IMR-90 (cell line): ENCODE measurements around the gene APCDD1L. TPM values are rescaled to one million over a fixed set of nuclear protein-coding genes. Genes with fewer than 3 reads are reported as not detected.

Source experiments
- ATAC-seq: fragments of 200-7000 bp; cut with Tn5 transposase; 2 replicates; pipeline ENCODE4 v1.9.1; 2020; ENCODE audit warnings: low read depth, mild to moderate bottlenecking, moderate library complexity
- BruUV-seq: library from RNA; stranded (reverse); fragments of 400-500 nt; replicated peaks from 2 replicates; lab custom pipeline; 2021; lab: Mats Ljungman, UMichigan
- CTCF ChIA-PET: fragments of 300-600 bp; formaldehyde crosslinking; extraction: SDS; loops from one replicate; lab custom pipeline; 2021; ENCODE audit warnings: antibody characterized with exemption; lab: Yijun Ruan, JAX
- POLR2A ChIA-PET: fragments of 300-600 bp; sonication (Branson Sonifier 250); formaldehyde crosslinking; loops from one replicate; lab custom pipeline; 2022; ENCODE audit warnings: antibody characterized with exemption; ENCODE audit not compliant: unreplicated experiment; lab: Charles Lee
- DNase-seq: peaks from one replicate; pipeline ENCODE4 v3.0.0; 2013
- H2AFZ ChIP-seq: replicated peaks from 2 replicates; pipeline ENCODE3; 2013; ENCODE audit warnings: low read length, mild to moderate bottlenecking; ENCODE audit not compliant: poor library complexity
- H2AK5ac ChIP-seq: 2 replicates; pipeline ENCODE4 v1.6.1; 2013; ENCODE audit warnings: low read depth, low read length, inconsistent platforms
- H2AK9ac ChIP-seq: replicated peaks from 2 replicates; pipeline ENCODE3; 2013; ENCODE audit warnings: mild to moderate bottlenecking, low read depth, low read length, moderate library complexity; ENCODE audit not compliant: poor library complexity
- H2BK120ac ChIP-seq: 2 replicates; pipeline ENCODE4 v1.6.1; 2013; ENCODE audit warnings: low read depth, low read length, inconsistent platforms
- H2BK15ac ChIP-seq: 3 replicates; pipeline ENCODE4 v1.6.1; 2013; ENCODE audit warnings: low read depth, low read length, inconsistent platforms
- H2BK20ac ChIP-seq: 2 replicates; pipeline ENCODE4 v1.6.1; 2013; ENCODE audit warnings: low read depth, mild to moderate bottlenecking, inconsistent platforms, low read length, moderate library complexity
- H2BK5ac ChIP-seq: 2 replicates; pipeline ENCODE4 v1.6.1; 2013; ENCODE audit warnings: mild to moderate bottlenecking, low read depth, low read length, inconsistent platforms; ENCODE audit not compliant: poor library complexity, severe bottlenecking
- H3K14ac ChIP-seq: replicated peaks from 2 replicates; pipeline ENCODE4 v1.6.1; 2013; ENCODE audit warnings: low read depth, low read length, inconsistent platforms
- H3K18ac ChIP-seq: 2 replicates; pipeline ENCODE4 v1.6.1; 2013; ENCODE audit warnings: low read depth, low read length, control low read depth
- H3K23ac ChIP-seq: 2 replicates; pipeline ENCODE4 v1.6.1; 2013; ENCODE audit warnings: low read depth, low read length, inconsistent platforms
- H3K27ac ChIP-seq: 2 replicates; pipeline ENCODE4 v1.5.1; 2013; ENCODE audit warnings: mild to moderate bottlenecking, control low read depth, low read length; ENCODE audit not compliant: insufficient read depth
- H3K27me3 ChIP-seq: 2 replicates; pipeline ENCODE4 v1.6.1; 2013; ENCODE audit warnings: low read length; ENCODE audit not compliant: control insufficient read depth, insufficient read depth
- H3K36me3 ChIP-seq: 2 replicates; pipeline ENCODE4 v1.6.1; 2013; ENCODE audit warnings: low read length, mixed read lengths; ENCODE audit not compliant: control insufficient read depth, insufficient read depth
- H3K4ac ChIP-seq: 2 replicates; pipeline ENCODE4 v1.6.1; 2013; ENCODE audit warnings: low read depth, low read length, inconsistent platforms
- H3K4me1 ChIP-seq: 2 replicates; pipeline ENCODE4 v1.6.1; 2013; ENCODE audit warnings: low read length, mixed read lengths; ENCODE audit not compliant: control insufficient read depth, insufficient read depth
- H3K4me2 ChIP-seq: 2 replicates; pipeline ENCODE4 v1.6.1; 2013; ENCODE audit warnings: low read depth, mild to moderate bottlenecking, control low read depth, low read length, moderate library complexity
- H3K4me3 ChIP-seq: 2 replicates; pipeline ENCODE4 v1.5.1; 2013; ENCODE audit warnings: low read depth, mild to moderate bottlenecking, control low read depth, low read length, moderate library complexity; ENCODE audit not compliant: insufficient read depth
- H3K56ac ChIP-seq: 2 replicates; pipeline ENCODE4 v1.6.1; 2013; ENCODE audit warnings: low read length, inconsistent platforms; ENCODE audit not compliant: insufficient read depth; ENCODE audit errors: extremely low read depth
- H3K79me1 ChIP-seq, 2 experiments: 2 replicates each; pipeline ENCODE4 v1.6.1; 2013; ENCODE audit warnings: low read length in 2 of 2, inconsistent platforms in 1 of 2, low read depth in 1 of 2
- H3K9ac ChIP-seq: 2 replicates; pipeline ENCODE4 v1.6.1; 2013; ENCODE audit warnings: low read depth, low read length, control low read depth
- H3K9me1 ChIP-seq: 2 replicates; pipeline ENCODE4 v1.6.1; 2013; ENCODE audit warnings: low read length, inconsistent platforms; ENCODE audit not compliant: insufficient read depth
- H3K9me3 ChIP-seq: 2 replicates; pipeline ENCODE4 v1.6.1; 2013; ENCODE audit warnings: low read length; ENCODE audit not compliant: control insufficient read depth, insufficient read depth
- H4K20me1 ChIP-seq: 2 replicates; pipeline ENCODE4 v1.6.1; 2013; ENCODE audit warnings: low read length, inconsistent platforms; ENCODE audit not compliant: insufficient read depth
- H4K5ac ChIP-seq: 2 replicates; pipeline ENCODE4 v1.6.1; 2013; ENCODE audit warnings: mild to moderate bottlenecking, low read depth, low read length, control low read depth
- H4K8ac ChIP-seq, 2 experiments: 2 replicates each; pipeline ENCODE4 v1.6.1; 2013; ENCODE audit warnings: low read depth in 2 of 2, low read length in 2 of 2, control low read depth in 1 of 2, inconsistent platforms in 1 of 2
- H4K91ac ChIP-seq: 2 replicates; pipeline ENCODE4 v1.6.1; 2013; ENCODE audit warnings: low read depth, low read length, inconsistent platforms; ENCODE audit not compliant: insufficient read depth
- BHLHE40 ChIP-seq: fragments of 150-350 bp; IDR thresholded peaks from 2 replicates; pipeline ENCODE4 v1.6.1; 2016; ENCODE audit warnings: mild to moderate bottlenecking, low read depth, low read length
- CEBPB ChIP-seq: IDR thresholded peaks from 2 replicates; pipeline ENCODE4 v1.6.1; 2012; ENCODE audit warnings: low read depth, low read length, improper control_type of control experiment
- CHD1 ChIP-seq: IDR thresholded peaks from 2 replicates; pipeline ENCODE4 v1.6.1; 2012; ENCODE audit warnings: low read depth, low read length, improper control_type of control experiment
- FOS ChIP-seq: fragments of 150-350 bp; IDR thresholded peaks from 2 replicates; pipeline ENCODE4 v1.6.1; 2016; ENCODE audit warnings: low read depth, low read length
- MAFK ChIP-seq: IDR thresholded peaks from 2 replicates; pipeline ENCODE4 v1.6.1; 2012; ENCODE audit warnings: low read depth, low read length, improper control_type of control experiment
- MAZ ChIP-seq: IDR thresholded peaks from 2 replicates; pipeline ENCODE4 v1.6.1; 2012; ENCODE audit warnings: low read depth, mild to moderate bottlenecking, low read length, improper control_type of control experiment, moderate library complexity, borderline replicate concordance
- MXI1 ChIP-seq: IDR thresholded peaks from 2 replicates; pipeline ENCODE4 v1.6.1; 2012; ENCODE audit warnings: low read depth, mild to moderate bottlenecking, low read length, moderate library complexity, borderline replicate concordance
- NFE2L2 ChIP-seq: fragments of 150-350 bp; IDR thresholded peaks from 2 replicates; pipeline ENCODE4 v1.6.1; 2016; ENCODE audit warnings: low read depth, mild to moderate bottlenecking, low read length
- POLR2A ChIP-seq: IDR thresholded peaks from 2 replicates; pipeline ENCODE4 v1.6.1; 2012; ENCODE audit warnings: mild to moderate bottlenecking, low read depth, low read length
- RAD21 ChIP-seq: IDR thresholded peaks from 2 replicates; pipeline ENCODE4 v1.6.1; 2012; ENCODE audit warnings: low read length, improper control_type of control experiment
- RCOR1 ChIP-seq: IDR thresholded peaks from 2 replicates; pipeline ENCODE4 v1.6.1; 2012; ENCODE audit warnings: mild to moderate bottlenecking, low read length, improper control_type of control experiment; ENCODE audit not compliant: insufficient replicate concordance
- RFX5 ChIP-seq: IDR thresholded peaks from 2 replicates; pipeline ENCODE4 v1.8.0; 2012; ENCODE audit warnings: low read depth, mild to moderate bottlenecking, low read length, moderate library complexity
- SMC3 ChIP-seq: fragments of 150-350 bp; IDR thresholded peaks from 2 replicates; pipeline ENCODE4 v1.6.1; 2016; ENCODE audit warnings: low read depth, mild to moderate bottlenecking, antibody characterized with exemption, low read length, moderate library complexity
- WGBS, 2 experiments: methylation state at CpG; one replicate each; pipeline versions ENCODE4 v1.1.5 to v1.1.7; 2013; ENCODE audit warnings: missing lambda C conversion rate in 2 of 2; ENCODE audit not compliant: insufficient read length in 1 of 2; ENCODE audit errors: extremely low coverage in 2 of 2; 5-methylcytosine and 5-hydroxymethylcytosine counted together
- dilution Hi-C: fragments of 300-500 bp; cut with HindIII; formaldehyde crosslinking; loops from one replicate; pipeline ENCODE4 v1.14.3; 2018; ENCODE audit warnings: low sequenced_read_pairs; ENCODE audit not compliant: unreplicated experiment
- in situ Hi-C: fragments of 300-500 bp; cut with MboI; formaldehyde crosslinking; loops from 3 replicates; pipeline ENCODE4 v1.14.3; 2019; ENCODE audit warnings: low sequenced_read_pairs, inconsistent platforms, mixed read lengths
- intact Hi-C: fragments of 100-400 bp; cut with micrococcal nuclease; formaldehyde crosslinking; loops from 2 replicates; pipeline ENCODE4 v1.10.0; 2022
- polyA plus RNA-seq, 3 experiments: library from polyadenylated mRNA; depleted of rRNA; stranded (reverse); fragments of >200 nt; gene quantifications; 2 replicates each; pipeline ENCODE4 v1.2.3, GENCODE V29; 2012; ENCODE audit warnings: low replicate concordance in 1 of 3
- total RNA-seq: library from RNA; depleted of rRNA; stranded (reverse); fragments of >200 nt; gene quantifications from 2 replicates; pipeline ENCODE4 v1.2.3, GENCODE V29; 2012
- TF ChIP-seq, protein P1 (sequence below): fragments of 150-350 bp; IDR thresholded peaks from 2 replicates; pipeline ENCODE4 v1.6.1; 2017; ENCODE audit warnings: mild to moderate bottlenecking, antibody characterized with exemption, low read length, low read depth
- TF ChIP-seq, protein P2 (sequence below): conservative IDR thresholded peaks from 2 replicates; pipeline ENCODE4 v1.5.1; 2012; ENCODE audit warnings: mild to moderate bottlenecking, low read depth, low read length, improper control_type of control experiment

APCDD1L gene
- total and polyA plus RNA-seq, 2 of the 4 experiments (the other 2 are of a cell fraction) = 2.5 to 18.3 TPM

- H2BK15ac ChIP-seq = no peak overlapping the region
- H3K23ac ChIP-seq = no peak overlapping the region
- H2BK120ac ChIP-seq = no peak overlapping the region
- no peak overlapping the region for H2BK20ac ChIP-seq
- TF ChIP-seq BHLHE40 = no peak
- TF ChIP-seq MAFK = no peak
- TF ChIP-seq RFX5 = no peak
- no peak for TF ChIP-seq FOS
- TF ChIP-seq SMC3 = no peak
- TF ChIP-seq POLR2A = no peak
- TF ChIP-seq CHD1 = no peak
- TF ChIP-seq, protein P1, sequence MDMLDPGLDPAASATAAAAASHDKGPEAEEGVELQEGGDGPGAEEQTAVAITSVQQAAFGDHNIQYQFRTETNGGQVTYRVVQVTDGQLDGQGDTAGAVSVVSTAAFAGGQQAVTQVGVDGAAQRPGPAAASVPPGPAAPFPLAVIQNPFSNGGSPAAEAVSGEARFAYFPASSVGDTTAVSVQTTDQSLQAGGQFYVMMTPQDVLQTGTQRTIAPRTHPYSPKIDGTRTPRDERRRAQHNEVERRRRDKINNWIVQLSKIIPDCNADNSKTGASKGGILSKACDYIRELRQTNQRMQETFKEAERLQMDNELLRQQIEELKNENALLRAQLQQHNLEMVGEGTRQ = no peak
- no peak for TF ChIP-seq MAZ
- TF ChIP-seq, protein P2, sequence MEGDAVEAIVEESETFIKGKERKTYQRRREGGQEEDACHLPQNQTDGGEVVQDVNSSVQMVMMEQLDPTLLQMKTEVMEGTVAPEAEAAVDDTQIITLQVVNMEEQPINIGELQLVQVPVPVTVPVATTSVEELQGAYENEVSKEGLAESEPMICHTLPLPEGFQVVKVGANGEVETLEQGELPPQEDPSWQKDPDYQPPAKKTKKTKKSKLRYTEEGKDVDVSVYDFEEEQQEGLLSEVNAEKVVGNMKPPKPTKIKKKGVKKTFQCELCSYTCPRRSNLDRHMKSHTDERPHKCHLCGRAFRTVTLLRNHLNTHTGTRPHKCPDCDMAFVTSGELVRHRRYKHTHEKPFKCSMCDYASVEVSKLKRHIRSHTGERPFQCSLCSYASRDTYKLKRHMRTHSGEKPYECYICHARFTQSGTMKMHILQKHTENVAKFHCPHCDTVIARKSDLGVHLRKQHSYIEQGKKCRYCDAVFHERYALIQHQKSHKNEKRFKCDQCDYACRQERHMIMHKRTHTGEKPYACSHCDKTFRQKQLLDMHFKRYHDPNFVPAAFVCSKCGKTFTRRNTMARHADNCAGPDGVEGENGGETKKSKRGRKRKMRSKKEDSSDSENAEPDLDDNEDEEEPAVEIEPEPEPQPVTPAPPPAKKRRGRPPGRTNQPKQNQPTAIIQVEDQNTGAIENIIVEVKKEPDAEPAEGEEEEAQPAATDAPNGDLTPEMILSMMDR = no peak
- TF ChIP-seq RCOR1 = no peak
- no peak for TF ChIP-seq RAD21
- TF ChIP-seq MXI1 = no peak
- no peak for TF ChIP-seq CEBPB
- no peak for TF ChIP-seq NFE2L2
- no peak overlapping the region for H4K5ac ChIP-seq
- 83% methylated on average over 9 of the region's 16 CpGs; no CpG with 5 or more reads in 1 of the 2 experiments for WGBS, 2 experiments
- H4K91ac ChIP-seq = no peak overlapping the region
- no peak for ATAC-seq
- ChIA-PET CTCF (no interaction called here), POLR2A (no interaction called here)
- no peak overlapping the region for H3K4ac ChIP-seq
- peaks cover 6% of the 10 kb centered on the region; the same call in 1 of the 2 replicates for H3K9me3 ChIP-seq
- no TSS peak for BruUV-seq
- no peak overlapping the region for H3K18ac ChIP-seq
- 0 out of 2 replicates have a peak, but pooled peaks cover 1% of the 10 kb centered on the region for H3K36me3 ChIP-seq
- H2AFZ ChIP-seq = no peak overlapping the region
- no peak overlapping the region for H3K27ac ChIP-seq
- H2AK5ac ChIP-seq = no peak overlapping the region
- dilution Hi-C loops (no loop called here), in situ Hi-C loops (no loop called here), intact Hi-C loops (no loop called here)
- no peak for DNase-seq
- H4K8ac ChIP-seq = no peak overlapping the region
- H3K4me3 ChIP-seq = no peak overlapping the region
- H3K14ac ChIP-seq = no peak overlapping the region
- H3K9me1 ChIP-seq = peaks cover 5% of the 10 kb centered on the region
- no peak overlapping the region for H2BK5ac ChIP-seq
- H3K79me1 ChIP-seq = peaks cover 0 to 5% of the 10 kb centered on the region in 2 experiments; a peak in 3 of 4 replicates
- no peaks in the 10 kb centered on the region for H3K27me3 ChIP-seq
- H2AK9ac ChIP-seq = no peak overlapping the region
- no peaks in the 10 kb centered on the region for H4K20me1 ChIP-seq
- H3K9ac ChIP-seq = no peak overlapping the region
- no peak overlapping the region for H3K4me2 ChIP-seq
- no peak overlapping the region for H3K56ac ChIP-seq
- no peaks in the 10 kb centered on the region for H3K4me1 ChIP-seq
Measured at GRCh38 chr20:58497076-58497641, 18.0 kb downstream of the APCDD1L start.
